CD4-positive, CD25-positive, alpha-beta regulatory T cell (primary cell): ENCODE results near the gene RCSD1. TPM values are rescaled to one million over a fixed set of nuclear protein-coding genes. Genes with fewer than 3 reads are reported as not detected.

Experiments
- ATAC-seq, 2 donors: fragments of 150-1000 bp; cut with Tn5 transposase; one replicate each; pipeline ENCODE4 v1.10.0; 2021; ENCODE audit warnings: low read depth in 2 of 2, moderate number of reproducible peaks in 2 of 2, moderate library complexity in 1 of 2
- DNase-seq, 3 donors: peaks; one replicate each; pipeline versions ENCODE4 v3.0.0 to v3.0.0-alpha.2; 2012 to 2022; ENCODE audit warnings: mixed read lengths in 1 of 3
- H3K27ac ChIP-seq: one replicate; pipeline ENCODE4 v1.7.0; 2013; ENCODE audit warnings: mild to moderate bottlenecking, low read length; ENCODE audit not compliant: insufficient read depth, poor library complexity, severe bottlenecking
- H3K27me3 ChIP-seq: one replicate; pipeline ENCODE4 v1.7.0; 2013; ENCODE audit warnings: low read length; ENCODE audit not compliant: control insufficient read depth, insufficient read depth
- H3K36me3 ChIP-seq: one replicate; pipeline ENCODE4 v1.7.0; 2013; ENCODE audit warnings: mild to moderate bottlenecking, low read length, moderate library complexity; ENCODE audit not compliant: control insufficient read depth, insufficient read depth
- H3K4me1 ChIP-seq: 2 replicates; pipeline ENCODE4 v1.7.0; 2013; ENCODE audit warnings: mild to moderate bottlenecking, low read length; ENCODE audit not compliant: insufficient read depth, control insufficient read depth, poor library complexity, severe bottlenecking
- H3K4me3 ChIP-seq: one replicate; pipeline ENCODE4 v1.7.0; 2013; ENCODE audit warnings: low read depth, mild to moderate bottlenecking, low read length, moderate library complexity
- H3K9me3 ChIP-seq, 2 experiments: 1 replicate in 1 of 2; 2 replicates in 1 of 2; pipeline ENCODE4 v1.7.0; 2013; ENCODE audit warnings: low read length in 2 of 2, mild to moderate bottlenecking in 1 of 2, moderate library complexity in 1 of 2; ENCODE audit not compliant: control insufficient read depth in 2 of 2
- H3K27ac Mint-ChIP-seq, 3 donors: one replicate each; pipeline ENCODE4 v1.8.0; 2020 to 2022; ENCODE audit warnings: mild to moderate bottlenecking in 3 of 3, mixed read lengths in 3 of 3, moderate library complexity in 2 of 3
- H3K27me3 Mint-ChIP-seq: one replicate; pipeline ENCODE4 v1.8.0; 2022; ENCODE audit warnings: mild to moderate bottlenecking, mixed read lengths
- H3K36me3 Mint-ChIP-seq: one replicate; pipeline ENCODE4 v1.8.0; 2020; ENCODE audit warnings: mixed read lengths
- H3K4me1 Mint-ChIP-seq, 4 donors: one replicate each; pipeline ENCODE4 v1.8.0; 2020 to 2022; ENCODE audit warnings: mixed read lengths in 4 of 4, mild to moderate bottlenecking in 1 of 4
- H3K4me3 Mint-ChIP-seq, 4 donors: one replicate each; pipeline ENCODE4 v1.8.0; 2020 to 2022; ENCODE audit warnings: mild to moderate bottlenecking in 4 of 4, mixed read lengths in 4 of 4, moderate library complexity in 3 of 4
- H3K9me3 Mint-ChIP-seq, 7 donors: one replicate each; pipeline ENCODE4 v1.8.0; 2020 to 2022; ENCODE audit warnings: mixed read lengths in 7 of 7, mild to moderate bottlenecking in 3 of 7, moderate library complexity in 2 of 7
- polyA plus RNA-seq, 4 donors: library from polyadenylated mRNA; unstranded; fragments of 300-500 nt; fragmentation: Illumina TruSeq; gene quantifications; one replicate each; pipeline ENCODE4 v1.2.3, GENCODE V29; 2021
- total RNA-seq: library from RNA; stranded (reverse); gene quantifications from one replicate; pipeline ENCODE4 v1.2.3, GENCODE V29; 2022

RCSD1 gene
- total and polyA plus RNA-seq, 5 donors from 2014 or later: 174 to 251 (median 226) TPM

GRCh38 chr1:167671727-167672511 is 41.9 kb downstream of the RCSD1 start:
- H3K4me3 ChIP-seq: no peak overlapping the region
- H3K4me1 ChIP-seq: peaks cover 47% of the 10 kb centered on the region
- peaks cover 53 to 83% (median 77%) of the 10 kb centered on the region in 4 donors for H3K4me1 Mint-ChIP-seq
- no peaks in the 10 kb centered on the region for H3K27me3 ChIP-seq
- no peak for ATAC-seq
- peak overlapping the region; percentile 62 to 84 (median 84) for H3K27ac Mint-ChIP-seq
- H3K27me3 Mint-ChIP-seq: no peaks in the 10 kb centered on the region
- H3K27ac ChIP-seq: peak overlapping the region; percentile 30
- H3K9me3 ChIP-seq: no peaks in the 10 kb centered on the region
- H3K36me3 ChIP-seq: peaks cover 75% of the 10 kb centered on the region
- peaks cover 50% of the 10 kb centered on the region for H3K36me3 Mint-ChIP-seq
- H3K4me3 Mint-ChIP-seq: peak overlapping the region in 2 of 4 donors; percentile 3 to 27
- DNase-seq: no peak
- H3K9me3 Mint-ChIP-seq: no peaks in the 10 kb centered on the region

- Histone ChIP-seq H3K4me1 (peaks cover 51% of the 10 kb centered on the region), H3K9me3 (no peaks in the 10 kb centered on the region), H3K4me3 (no peak overlapping the region), H3K27me3 (no peaks in the 10 kb centered on the region), H3K27ac (no peak overlapping the region), H3K36me3 (peaks cover 76% of the 10 kb centered on the region)
- no peak overlapping the region for H3K4me3 Mint-ChIP-seq
- H3K36me3 Mint-ChIP-seq: peaks cover 57% of the 10 kb centered on the region
- H3K27me3 Mint-ChIP-seq: no peaks in the 10 kb centered on the region
- ATAC-seq (no peak), DNase-seq (no peak)
- peaks cover 53 to 81% (median 72%) of the 10 kb centered on the region in 4 donors for H3K4me1 Mint-ChIP-seq
- no peaks in the 10 kb centered on the region for H3K9me3 Mint-ChIP-seq
- H3K27ac Mint-ChIP-seq: peak overlapping the region in 2 of 3 donors; percentile 84
These were observed 42.8 kb downstream of the RCSD1 start for GRCh38 chr1:167672831-167673230.

- ATAC-seq: no peak
These were observed 43.2 kb downstream of the RCSD1 start for GRCh38 chr1:167673265-167673664.

GRCh38 chr1:167674156-167674555 is 44.1 kb downstream of the RCSD1 start:
- DNase-seq: no peak
- no peaks in the 10 kb centered on the region for H3K27me3 ChIP-seq
- H3K4me3 Mint-ChIP-seq: no peak overlapping the region
- H3K9me3 ChIP-seq: no peaks in the 10 kb centered on the region
- H3K27ac Mint-ChIP-seq: peak overlapping the region in 1 of 3 donors; percentile 79
- H3K36me3 Mint-ChIP-seq: peaks cover 54% of the 10 kb centered on the region
- no peak overlapping the region for H3K4me3 ChIP-seq
- peaks cover 70% of the 10 kb centered on the region for H3K36me3 ChIP-seq
- peak overlapping the region; percentile 27 for H3K27ac ChIP-seq
- no peaks in the 10 kb centered on the region for H3K9me3 Mint-ChIP-seq
- H3K4me1 Mint-ChIP-seq: peaks cover 43 to 68% (median 61%) of the 10 kb centered on the region in 4 donors
- no peak for ATAC-seq
- no peaks in the 10 kb centered on the region for H3K27me3 Mint-ChIP-seq
- H3K4me1 ChIP-seq: peaks cover 44% of the 10 kb centered on the region

More at GRCh38 chr1:167673265-167673664, 43.2 kb downstream of the RCSD1 start:
- Mint-ChIP-seq H3K36me3 (peaks cover 57% of the 10 kb centered on the region), H3K27ac (peak overlapping the region; percentile 45 to 79 (median 67)), H3K27me3 (no peaks in the 10 kb centered on the region), H3K4me1 (peaks cover 52 to 77% (median 69%) of the 10 kb centered on the region in 4 donors), H3K4me3 (peak overlapping the region in 2 of 4 donors; percentile 7 to 11), H3K9me3 (no peaks in the 10 kb centered on the region)
- no peak for DNase-seq
- no peak overlapping the region for H3K27ac ChIP-seq
- H3K27me3 ChIP-seq: no peaks in the 10 kb centered on the region
- H3K36me3 ChIP-seq: peaks cover 73% of the 10 kb centered on the region
- no peaks in the 10 kb centered on the region for H3K9me3 ChIP-seq
- no peak overlapping the region for H3K4me3 ChIP-seq
- H3K4me1 ChIP-seq: peaks cover 53% of the 10 kb centered on the region

GRCh38 chr1:167675440-167675839 is 45.4 kb downstream of the RCSD1 start:
- Histone ChIP-seq H3K4me1 (peaks cover 39% of the 10 kb centered on the region), H3K36me3 (peaks cover 72% of the 10 kb centered on the region), H3K4me3 (no peak overlapping the region), H3K27ac (no peak overlapping the region), H3K9me3 (no peaks in the 10 kb centered on the region), H3K27me3 (no peaks in the 10 kb centered on the region)
- H3K36me3 Mint-ChIP-seq: peaks cover 54% of the 10 kb centered on the region
- H3K27me3 Mint-ChIP-seq: no peaks in the 10 kb centered on the region
- peaks cover 43 to 63% (median 52%) of the 10 kb centered on the region in 4 donors for H3K4me1 Mint-ChIP-seq
- DNase-seq (no peak), ATAC-seq (no peak)
- H3K27ac Mint-ChIP-seq: peak overlapping the region; percentile 82 to 91 (median 84)
- no peaks in the 10 kb centered on the region for H3K9me3 Mint-ChIP-seq
- peak overlapping the region in 1 of 4 donors; percentile 20 for H3K4me3 Mint-ChIP-seq

- no peaks in the 10 kb centered on the region for H3K9me3 ChIP-seq
- Mint-ChIP-seq H3K36me3 (peaks cover 47% of the 10 kb centered on the region), H3K4me3 (peak overlapping the region in 2 of 4 donors; percentile 20 to 49), H3K9me3 (no peaks in the 10 kb centered on the region), H3K27me3 (no peaks in the 10 kb centered on the region), H3K27ac (peak overlapping the region; percentile 82 to 91 (median 91)), H3K4me1 (peaks cover 34 to 58% (median 46%) of the 10 kb centered on the region in 4 donors)
- H3K27ac ChIP-seq: peak overlapping the region; percentile 54
- peak; percentile 43 to 54 for ATAC-seq
- H3K27me3 ChIP-seq: no peaks in the 10 kb centered on the region
- H3K4me3 ChIP-seq: no peak overlapping the region
- H3K36me3 ChIP-seq: peaks cover 73% of the 10 kb centered on the region
- H3K4me1 ChIP-seq: peaks cover 30% of the 10 kb centered on the region
- peak in 1 of 3 donors; percentile 43 for DNase-seq
These were observed 46.3 kb downstream of the RCSD1 start for GRCh38 chr1:167676205-167676915.

GRCh38 chr1:167676916-167677848 is 47.1 kb downstream of the RCSD1 start:
- Mint-ChIP-seq H3K4me3 (peak overlapping the region in 1 of 4 donors; percentile 5), H3K27ac (peak overlapping the region in 1 of 3 donors; percentile 91), H3K36me3 (peaks cover 43% of the 10 kb centered on the region), H3K4me1 (peaks cover 28 to 50% (median 41%) of the 10 kb centered on the region in 4 donors), H3K27me3 (no peaks in the 10 kb centered on the region), H3K9me3 (no peaks in the 10 kb centered on the region)
- no peak for ATAC-seq
- no peaks in the 10 kb centered on the region for H3K9me3 ChIP-seq
- H3K4me3 ChIP-seq: no peak overlapping the region
- H3K36me3 ChIP-seq: peaks cover 74% of the 10 kb centered on the region
- no peak for DNase-seq
- no peaks in the 10 kb centered on the region for H3K27me3 ChIP-seq
- H3K4me1 ChIP-seq: peaks cover 29% of the 10 kb centered on the region
- H3K27ac ChIP-seq: peak overlapping the region; percentile 54
